ENCODE results near the gene CTR9. TPM values are rescaled to one million over a fixed set of nuclear protein-coding genes. Genes with fewer than 3 reads are reported as not detected.
A peak's percentile ranks its signal among the peaks of the same experiment; 100 is the strongest.
"Not testable (repeated sequence)": the region's sequence is repeated elsewhere in the genome, so short reads cannot be mapped to it uniquely, and the experiment has no call there.

Gene CTR9
- total RNA-seq, 1 experiment from 2014 or later = 5.0 TPM

- DNase-seq (ENCODE audit: low read depth) = no peak
- in situ Hi-C loops (cut with HindIII; ENCODE audit: low pct_unique_long_range_greater_than_20kb, low sequenced_read_pairs) = loop anchor here (5.0 kb wide), 1 partner anchor 41 kb away; no protein-coding TSS in a partner anchor
These were observed 55.2 kb downstream of the CTR9 start for GRCh38 chr11:10806206-10806605.

DNA sequence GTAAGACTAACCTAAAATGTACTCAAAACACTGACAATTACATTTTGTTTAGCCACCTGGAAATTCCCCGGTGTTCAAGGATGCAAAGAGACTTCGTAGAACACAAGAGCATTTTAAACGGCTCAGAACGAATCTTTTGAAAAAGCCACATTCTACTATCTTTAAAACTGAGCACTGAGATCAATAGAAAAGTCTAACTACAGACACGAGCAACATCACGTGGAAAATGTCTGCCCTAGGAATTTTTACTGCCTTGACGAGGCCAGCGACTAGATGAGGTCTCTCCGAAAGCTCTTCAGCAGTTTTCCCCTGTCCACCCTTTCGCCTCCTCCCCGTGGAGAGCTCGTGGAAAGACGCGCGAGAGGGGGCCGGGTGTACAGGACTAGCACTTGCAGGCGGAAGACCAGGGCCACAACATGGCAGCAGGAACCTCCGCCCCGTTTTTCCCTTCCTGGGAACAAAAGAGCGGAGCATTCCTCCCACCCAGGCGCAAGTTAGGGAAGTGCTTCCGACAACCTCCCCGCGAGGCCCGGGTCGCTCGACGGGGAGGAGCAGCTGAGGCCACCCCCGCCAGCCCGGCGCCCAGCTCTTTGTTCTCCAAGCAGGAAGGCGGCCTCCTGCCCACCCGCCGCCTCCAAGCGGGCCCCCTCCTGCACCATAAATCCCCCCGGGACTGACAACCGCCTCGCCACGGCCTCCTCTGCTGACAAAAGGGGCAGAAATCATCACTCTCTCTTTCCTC lies 56.6 kb downstream of the CTR9 start:
- in situ Hi-C loops (cut with HindIII; ENCODE audit: low pct_unique_long_range_greater_than_20kb, low sequenced_read_pairs) = loop anchor here (5.0 kb wide), 1 partner anchor 40 kb away; no protein-coding TSS in a partner anchor
- DNase-seq (ENCODE audit: low read depth) = peak; percentile 57

- DNase-seq (ENCODE audit: low read depth) = no peak
- in situ Hi-C loops (cut with HindIII; ENCODE audit: low pct_unique_long_range_greater_than_20kb, low sequenced_read_pairs) = loop anchor here (5.0 kb wide), 1 partner anchor 39 kb away; no protein-coding TSS in a partner anchor
These were observed 57.1 kb downstream of the CTR9 start for GRCh38 chr11:10808235-10808552.

- DNase-seq (ENCODE audit: low read depth) = peak; percentile 98
- in situ Hi-C loops (cut with HindIII; ENCODE audit: low pct_unique_long_range_greater_than_20kb, low sequenced_read_pairs) = loop anchor here (5.0 kb wide), 1 partner anchor 39 kb away; no protein-coding TSS in a partner anchor
These were observed 57.7 kb downstream of the CTR9 start, which contains the start of gene EIF4G2 for GRCh38 chr11:10808553-10809372. Gene EIF4G2, minus strand, starts transcription at chr11:10808926.

DNA sequence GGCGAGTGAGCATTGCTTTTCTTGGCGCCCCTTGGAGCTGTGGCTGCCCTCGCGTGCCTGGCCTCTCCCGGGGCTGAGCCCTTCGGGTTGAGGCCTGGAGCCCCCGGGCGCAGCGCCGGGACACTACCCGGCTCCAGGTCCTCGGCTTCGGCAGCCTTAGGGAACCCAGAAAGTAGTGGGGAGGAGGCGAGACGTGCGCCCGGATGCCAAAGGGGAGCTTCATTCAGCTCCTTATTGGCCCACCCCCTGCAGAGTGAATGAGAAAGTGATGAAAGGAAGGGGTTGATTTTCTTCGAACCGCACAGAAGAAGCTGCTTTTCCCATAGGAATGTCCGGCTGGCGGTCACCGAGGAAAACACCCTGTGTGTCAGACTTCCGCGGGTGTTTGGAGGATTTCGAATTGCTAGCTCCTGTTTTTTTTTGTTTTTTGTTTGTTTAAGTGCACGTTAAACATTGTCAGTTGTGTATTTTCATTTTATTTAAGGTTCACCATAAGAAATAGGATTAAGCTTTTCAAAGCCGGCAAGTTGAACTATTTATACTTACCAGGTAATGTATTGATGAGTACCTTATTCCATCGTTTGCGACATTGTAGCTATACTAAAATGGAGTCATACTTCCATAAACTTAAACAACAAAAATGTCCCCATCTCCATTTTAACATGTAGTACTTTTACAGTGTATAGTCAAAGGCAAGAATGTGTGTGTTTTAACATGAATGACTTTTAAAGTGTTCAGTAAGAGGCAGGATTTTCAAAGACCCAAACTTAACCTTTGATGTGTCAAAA lies 58.5 kb downstream of the CTR9 start:
- in situ Hi-C loops (cut with HindIII; ENCODE audit: low pct_unique_long_range_greater_than_20kb, low sequenced_read_pairs) = loop anchor here (5.0 kb wide), 1 partner anchor 38 kb away; no protein-coding TSS in a partner anchor
- no peak for DNase-seq (ENCODE audit: low read depth)

DNA sequence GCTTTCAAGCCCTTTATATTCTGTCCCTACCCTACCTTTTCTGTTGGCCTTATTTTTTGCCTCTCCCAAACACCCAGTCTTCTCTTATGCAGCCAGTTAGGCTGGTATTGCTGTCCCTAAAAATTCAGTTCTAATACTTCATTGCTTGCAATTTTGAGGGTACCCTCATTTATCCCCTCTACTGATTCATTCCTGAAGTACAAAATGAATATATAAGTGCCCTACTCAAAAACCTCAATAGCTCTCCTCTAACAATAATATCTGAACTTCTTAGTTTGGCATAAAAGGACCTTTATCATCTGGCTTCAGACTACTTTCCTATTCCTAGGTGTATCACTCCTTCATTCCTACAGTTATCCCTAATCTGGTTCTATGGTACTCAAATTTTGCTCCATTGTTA lies 62.9 kb downstream of the CTR9 start:
- no peak for DNase-seq (ENCODE audit: low read depth)
- in situ Hi-C loops (cut with HindIII; ENCODE audit: low pct_unique_long_range_greater_than_20kb, low sequenced_read_pairs) = no loop called here

- DNase-seq (ENCODE audit: low read depth) = no peak
- in situ Hi-C loops (cut with HindIII; ENCODE audit: low pct_unique_long_range_greater_than_20kb, low sequenced_read_pairs) = no loop called here
These were observed 67.5 kb downstream of the CTR9 start for GRCh38 chr11:10818594-10818993.

GRCh38 chr11:10822491-10822890 lies 71.4 kb downstream of the CTR9 start:
- in situ Hi-C loops (cut with HindIII; ENCODE audit: low pct_unique_long_range_greater_than_20kb, low sequenced_read_pairs); DNase-seq (ENCODE audit: low read depth): not testable (repeated sequence)

DNA sequence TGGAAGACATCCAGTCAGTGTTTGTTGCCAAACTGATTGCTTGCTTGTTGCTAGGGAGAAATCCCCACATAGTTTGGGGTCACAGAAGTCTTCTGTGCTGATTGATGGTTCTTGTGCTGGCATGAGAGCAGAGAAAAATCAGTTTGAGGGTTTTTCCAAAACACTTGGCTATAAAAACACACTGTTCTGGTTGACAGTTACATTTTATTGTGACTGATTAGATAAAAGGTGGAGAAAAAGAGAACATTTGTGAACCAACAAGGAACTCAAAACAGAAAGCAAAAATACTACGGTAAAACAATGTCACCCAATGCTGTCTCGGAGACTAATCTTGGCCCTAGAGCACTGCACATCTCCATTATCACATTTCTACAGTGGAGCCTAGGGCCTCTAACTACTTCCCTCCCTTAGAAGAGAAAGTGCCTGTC lies 72.1 kb downstream of the CTR9 start:
- in situ Hi-C loops (cut with HindIII; ENCODE audit: low pct_unique_long_range_greater_than_20kb, low sequenced_read_pairs) = no loop called here
- no peak for DNase-seq (ENCODE audit: low read depth)

DNA sequence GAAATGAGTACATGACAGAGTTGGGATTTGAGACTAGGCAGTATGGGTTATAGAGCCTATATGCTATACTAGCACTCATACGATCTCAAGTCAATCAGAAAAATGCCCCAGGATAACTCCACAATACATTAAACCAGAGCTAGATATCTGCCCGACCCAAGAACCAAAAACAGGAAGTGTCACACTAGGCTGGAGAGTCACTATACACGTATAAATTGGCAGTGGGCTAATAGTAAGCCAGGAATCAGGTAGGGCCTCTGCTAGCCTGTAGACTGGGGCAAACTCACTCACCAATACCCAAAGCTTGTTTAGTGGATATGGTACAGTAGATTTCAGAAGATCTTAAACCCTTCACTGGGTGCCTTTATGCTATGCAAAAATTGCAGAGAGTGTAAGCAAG lies 73.8 kb downstream of the CTR9 start:
- no peak for DNase-seq (ENCODE audit: low read depth)
- in situ Hi-C loops (cut with HindIII; ENCODE audit: low pct_unique_long_range_greater_than_20kb, low sequenced_read_pairs) = no loop called here

DNA sequence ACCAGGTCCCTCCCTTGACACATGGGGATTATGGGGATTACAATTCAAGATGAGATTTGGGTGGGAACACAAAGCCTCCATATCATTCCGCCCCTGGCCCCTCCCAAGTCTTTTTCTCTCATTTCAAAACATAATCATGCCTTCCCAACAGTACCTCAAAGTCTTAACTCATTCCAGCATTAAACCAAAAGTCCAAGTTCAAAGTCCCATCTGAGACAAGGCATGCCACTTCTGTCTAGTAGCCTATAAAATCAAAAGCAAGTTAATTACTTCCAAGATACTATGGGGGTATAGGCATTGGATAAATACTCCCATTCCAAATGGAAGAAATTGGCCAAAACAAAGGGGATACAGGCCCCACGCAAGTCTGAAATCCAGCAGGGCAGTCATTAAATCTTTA lies 77.4 kb downstream of the CTR9 start:
- in situ Hi-C loops (cut with HindIII; ENCODE audit: low pct_unique_long_range_greater_than_20kb, low sequenced_read_pairs) = no loop called here
- no peak for DNase-seq (ENCODE audit: low read depth)

GRCh38 chr11:10829139-10829538 lies 78.1 kb downstream of the CTR9 start:
- in situ Hi-C loops (cut with HindIII; ENCODE audit: low pct_unique_long_range_greater_than_20kb, low sequenced_read_pairs) = no loop called here

More at GRCh38 chr11:10829139-10829538, 78.1 kb downstream of the CTR9 start:
- no peak for DNase-seq (ENCODE audit: low read depth)

Other genes starting within 250 kb of the CTR9 start
- gene RNF141, start 210.1 kb upstream of the CTR9 start, total RNA-seq (2014; rRNA removed; shearing (Covaris generic); ENCODE audit: low replicate concordance) = 39.5 and 53.7 TPM in 2 replicates
- not detected in 2 replicates for gene LYVE1, start 182.6 kb upstream of the CTR9 start, total RNA-seq (2014; rRNA removed; shearing (Covaris generic); ENCODE audit: low replicate concordance)
- 0.23 and 0.30 TPM in 2 replicates for gene IRAG1, start 57.5 kb upstream of the CTR9 start, total RNA-seq (2014; rRNA removed; shearing (Covaris generic); ENCODE audit: low replicate concordance)
- gene EIF4G2, start 57.7 kb downstream of the CTR9 start, total RNA-seq (2014; rRNA removed; shearing (Covaris generic); ENCODE audit: low replicate concordance) = 393 and 414 TPM in 2 replicates
- 10.4 and 15.1 TPM in 2 replicates for gene ZBED5, start 106.8 kb downstream of the CTR9 start, total RNA-seq (2014; rRNA removed; shearing (Covaris generic); ENCODE audit: low replicate concordance)

Measured in Caki2 (cell line).